Coronary artery (tissue), 2 donors: ENCODE results near the gene RNF26.
A peak's percentile ranks its signal among the peaks of the same experiment; 100 is the strongest.

Source experiments
- DNase-seq: peaks from one replicate; pipeline ENCODE4 v3.0.0-alpha.2; 2017; ENCODE audit warnings: low spot score
- H3K27ac ChIP-seq, 2 donors: fragments of 200-600 bp; sonication (generic); one replicate each; pipeline ENCODE4 v1.5.1; 2016 to 2019
- H3K4me3 ChIP-seq: fragments of 200-600 bp; sonication (generic); 2 replicates; pipeline ENCODE4 v1.5.1; 2016; ENCODE audit warnings: mild to moderate bottlenecking, moderate library complexity
- TF ChIP-seq, protein P1 (sequence below): fragments of 200-600 bp; sonication (generic); IDR thresholded peaks from one replicate; pipeline ENCODE4 v1.5.1; 2019; ENCODE audit warnings: antibody characterized with exemption

The RNF26 gene

DNA sequence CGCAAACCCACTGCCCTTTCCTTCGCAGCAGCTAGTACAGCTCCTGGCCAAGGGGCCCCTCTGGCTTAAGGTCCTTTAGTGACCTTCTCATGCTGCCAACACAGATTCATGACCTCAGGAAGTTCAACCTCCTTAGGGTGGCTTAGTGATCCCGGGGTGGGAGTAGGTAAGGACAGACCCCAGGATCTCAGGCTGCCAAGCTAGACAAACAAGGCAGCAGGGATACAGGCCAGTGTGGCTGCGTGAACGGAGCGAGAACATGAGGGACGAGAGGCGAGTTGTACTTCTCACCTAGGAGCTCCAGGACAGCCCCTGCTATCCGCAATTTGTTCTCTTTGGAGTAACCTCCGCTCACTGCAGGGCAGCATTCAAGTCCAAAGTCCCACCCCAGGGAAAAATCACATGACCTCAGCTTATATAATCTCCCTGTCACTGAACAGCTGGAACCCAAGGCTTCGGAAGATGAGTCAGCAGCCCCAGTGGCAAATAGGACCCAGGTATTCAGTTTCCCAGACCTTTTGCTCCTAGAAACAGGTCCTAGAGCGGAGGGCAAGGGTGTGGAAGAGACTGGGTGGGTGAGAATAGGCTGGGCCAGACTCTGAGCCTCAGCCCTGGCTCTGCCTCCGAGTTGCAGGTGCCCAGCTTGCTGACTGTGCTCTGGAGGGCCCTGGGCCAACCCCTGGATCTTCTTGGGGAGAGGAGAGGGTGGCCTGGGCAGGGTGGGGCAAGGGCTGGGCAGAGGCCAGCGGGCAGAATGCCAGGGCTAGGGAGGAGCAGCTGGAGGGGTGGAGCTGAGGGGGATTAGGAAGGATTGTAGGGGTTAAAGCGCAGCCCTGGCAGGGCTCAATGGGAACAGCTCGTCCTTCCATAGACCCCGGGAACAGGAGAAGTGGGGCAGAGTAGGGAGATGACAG lies 34.1 kb downstream of the RNF26 start:
- DNase-seq = no peak
- peak overlapping the region in 1 of 2 donors; percentile 10 for H3K27ac ChIP-seq
- TF ChIP-seq, protein P1, sequence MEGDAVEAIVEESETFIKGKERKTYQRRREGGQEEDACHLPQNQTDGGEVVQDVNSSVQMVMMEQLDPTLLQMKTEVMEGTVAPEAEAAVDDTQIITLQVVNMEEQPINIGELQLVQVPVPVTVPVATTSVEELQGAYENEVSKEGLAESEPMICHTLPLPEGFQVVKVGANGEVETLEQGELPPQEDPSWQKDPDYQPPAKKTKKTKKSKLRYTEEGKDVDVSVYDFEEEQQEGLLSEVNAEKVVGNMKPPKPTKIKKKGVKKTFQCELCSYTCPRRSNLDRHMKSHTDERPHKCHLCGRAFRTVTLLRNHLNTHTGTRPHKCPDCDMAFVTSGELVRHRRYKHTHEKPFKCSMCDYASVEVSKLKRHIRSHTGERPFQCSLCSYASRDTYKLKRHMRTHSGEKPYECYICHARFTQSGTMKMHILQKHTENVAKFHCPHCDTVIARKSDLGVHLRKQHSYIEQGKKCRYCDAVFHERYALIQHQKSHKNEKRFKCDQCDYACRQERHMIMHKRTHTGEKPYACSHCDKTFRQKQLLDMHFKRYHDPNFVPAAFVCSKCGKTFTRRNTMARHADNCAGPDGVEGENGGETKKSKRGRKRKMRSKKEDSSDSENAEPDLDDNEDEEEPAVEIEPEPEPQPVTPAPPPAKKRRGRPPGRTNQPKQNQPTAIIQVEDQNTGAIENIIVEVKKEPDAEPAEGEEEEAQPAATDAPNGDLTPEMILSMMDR = no peak
- no peak overlapping the region for H3K4me3 ChIP-seq

- TF ChIP-seq, protein P1 = no peak
- Histone ChIP-seq H3K4me3 (no peak overlapping the region), H3K27ac (no peak overlapping the region)
- no peak for DNase-seq
Measured at GRCh38 chr11:119369132-119369925, 35.0 kb downstream of the RNF26 start.

DNA sequence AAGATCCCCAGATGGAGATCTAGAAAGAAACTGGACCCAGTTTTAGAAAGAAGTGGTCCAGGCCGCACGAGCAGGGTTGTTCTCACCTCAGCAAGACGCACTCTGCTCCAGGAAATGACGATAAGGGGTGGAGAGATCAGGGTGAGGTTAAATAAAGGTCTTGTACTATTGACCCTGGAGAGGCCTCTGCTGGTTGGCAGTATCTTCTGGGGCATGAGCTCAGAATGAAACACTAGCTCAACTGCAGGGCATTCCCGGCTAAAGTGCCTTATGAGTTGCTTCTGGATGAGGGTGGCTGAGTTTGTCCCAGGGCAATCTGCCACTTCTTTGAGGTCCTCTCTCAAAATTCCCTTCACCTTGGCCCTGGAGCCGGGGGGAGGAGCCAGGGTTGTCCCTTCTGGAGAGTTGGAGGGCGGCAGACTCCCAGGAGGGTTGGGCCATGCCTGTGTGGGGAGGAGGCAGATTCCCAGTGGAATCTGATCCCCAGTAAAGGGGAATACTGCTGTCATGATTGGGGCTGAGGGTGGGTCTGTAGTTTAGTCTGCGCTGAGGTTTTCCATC lies 36.2 kb downstream of the RNF26 start:
- TF ChIP-seq, protein P1 = no peak
- Histone ChIP-seq H3K4me3 (no peak overlapping the region), H3K27ac (peak overlapping the region; percentile 17 to 40)
- DNase-seq = no peak

GRCh38 chr11:119371067-119371601 lies 36.8 kb downstream of the RNF26 start:
- peak overlapping the region; percentile 17 to 40 for H3K27ac ChIP-seq
- DNase-seq = no peak
- no peak overlapping the region for H3K4me3 ChIP-seq
- TF ChIP-seq, protein P1 = no peak

DNA sequence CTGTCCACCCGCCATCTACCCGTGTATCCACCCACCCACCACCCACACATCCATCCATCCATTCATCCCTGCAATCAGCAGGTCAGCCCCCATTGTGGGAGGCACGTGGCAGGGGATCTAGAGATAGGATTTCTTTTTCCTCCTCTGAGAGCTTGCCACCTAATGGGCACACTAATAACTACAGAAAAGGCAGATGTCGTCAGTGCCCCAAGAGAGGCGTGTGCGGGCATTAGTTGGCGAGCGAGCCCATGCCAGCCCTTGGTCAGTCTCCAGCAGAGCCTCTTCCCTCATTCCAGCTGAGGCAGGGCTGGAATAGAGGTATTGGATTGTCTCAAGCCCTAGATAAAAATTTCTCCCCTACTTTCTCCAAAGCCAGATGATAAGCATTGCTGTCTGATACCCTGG lies 37.5 kb downstream of the RNF26 start:
- Histone ChIP-seq H3K4me3 (no peak overlapping the region), H3K27ac (no peak overlapping the region)
- TF ChIP-seq, protein P1 = no peak
- no peak for DNase-seq

DNA sequence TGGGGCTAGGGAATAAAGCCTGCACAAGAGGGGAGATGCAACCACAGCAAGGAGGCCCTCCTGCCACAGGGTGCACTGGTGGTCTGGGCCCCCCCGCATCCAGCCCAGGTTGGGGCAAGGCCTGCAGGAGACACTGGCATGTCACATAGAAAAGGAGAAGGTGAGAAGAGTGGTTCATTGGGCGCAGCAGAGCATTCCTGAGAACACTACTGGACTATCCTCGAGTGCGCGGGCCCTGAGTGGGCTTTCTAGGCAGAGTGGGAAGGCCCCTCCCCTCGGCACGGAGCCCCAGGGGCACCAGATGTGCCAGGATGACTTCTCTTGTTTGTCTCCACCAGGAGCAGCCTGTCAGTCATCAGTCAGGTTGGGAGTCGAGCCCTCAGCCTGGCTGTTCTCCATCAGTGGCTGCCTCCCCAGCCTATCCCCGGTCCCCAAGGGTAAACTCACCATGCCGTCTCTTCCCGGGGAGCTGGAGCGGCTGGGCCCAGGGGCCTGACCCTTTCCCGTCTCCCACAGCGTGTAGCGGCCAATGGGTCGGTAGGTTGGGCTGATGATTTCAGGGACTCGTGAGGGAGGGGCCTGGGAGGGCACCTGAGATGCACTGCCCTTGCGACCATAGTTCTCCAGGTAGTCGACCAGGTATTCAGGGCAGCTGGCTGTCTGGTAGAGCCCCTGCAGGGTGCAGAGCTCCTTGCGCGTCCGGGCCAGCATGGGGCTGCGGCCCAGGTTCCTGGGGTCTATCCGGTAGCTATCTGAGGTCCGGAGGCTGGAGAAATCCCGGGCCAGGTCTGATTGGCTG lies 38.1 kb downstream of the RNF26 start:
- no peak for DNase-seq
- no peak overlapping the region for H3K4me3 ChIP-seq
- TF ChIP-seq, protein P1 = no peak
- no peak overlapping the region for H3K27ac ChIP-seq
